Islet of Langerhans (tissue), 1 donor: ENCODE results near the gene IGLON5.

Experiments
- FAIRE-seq: peaks from one replicate; lab custom pipeline; 2011; peaks lifted over from hg19 to GRCh38; lab: Jason Lieb, UNC

IGLON5 gene

DNA sequence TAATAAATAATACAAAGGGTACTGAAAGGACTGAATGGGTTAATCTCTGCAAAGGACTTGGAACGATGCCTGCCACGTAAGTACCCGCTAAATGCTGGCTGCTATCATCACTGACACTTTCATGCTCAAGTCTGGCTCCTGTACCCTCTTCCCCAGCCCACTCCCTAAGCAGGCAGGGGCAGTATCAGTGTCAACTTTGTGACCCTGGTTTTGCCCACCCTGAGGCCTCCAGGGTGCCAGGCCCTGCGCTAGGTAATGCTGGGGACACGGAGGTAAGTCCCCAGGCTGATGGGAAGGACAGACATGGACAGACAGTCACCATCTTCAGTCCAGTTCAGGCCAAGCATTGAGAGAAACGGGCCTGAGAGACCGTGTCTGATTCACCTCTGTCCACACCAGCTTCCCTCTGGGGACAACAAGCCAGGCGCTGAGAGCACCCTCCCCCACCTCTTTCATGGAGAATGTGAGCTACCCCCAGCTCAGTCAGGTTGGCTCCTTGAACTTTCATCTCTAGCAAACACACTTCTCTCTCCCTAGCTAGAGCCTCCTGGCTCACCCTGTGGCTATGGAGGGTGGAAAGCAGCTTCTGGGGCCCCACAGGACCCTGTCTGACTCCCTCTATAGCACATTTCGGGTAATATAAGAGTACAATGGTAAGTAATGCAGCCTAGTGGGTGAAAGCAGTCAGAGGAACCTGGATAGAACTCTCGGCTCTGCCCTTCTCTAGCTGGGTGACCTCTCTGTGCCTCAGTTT lies 53.9 kb downstream of the IGLON5 start:
- FAIRE-seq: no peak

DNA sequence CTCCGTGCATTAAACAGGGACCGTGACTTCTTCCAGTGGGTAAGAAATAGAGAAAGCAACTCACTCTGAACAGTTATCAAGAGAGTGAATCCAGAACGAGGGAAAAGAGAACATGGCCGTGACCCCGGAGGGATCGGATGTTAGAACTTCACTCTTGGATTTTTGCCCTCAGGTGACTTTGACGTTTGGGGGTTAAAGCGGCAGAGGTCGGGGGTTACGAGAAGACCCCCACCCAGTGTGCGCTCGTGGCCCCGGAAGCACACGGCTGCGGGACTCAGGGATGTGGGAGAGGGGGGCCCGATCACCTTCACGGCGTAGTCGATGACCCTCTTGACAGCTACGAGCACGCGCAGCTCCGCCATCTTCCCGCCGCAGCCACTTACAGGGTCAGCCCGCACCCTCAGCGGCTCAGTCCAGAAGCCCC lies 54.5 kb downstream of the IGLON5 start, which contains the start of gene ETFB:
ETFB (minus strand) TSS at position 424 of the 424 bp plus-strand sequence; CDS start at position 362, 62 bp downstream.
- FAIRE-seq: no peak

DNA sequence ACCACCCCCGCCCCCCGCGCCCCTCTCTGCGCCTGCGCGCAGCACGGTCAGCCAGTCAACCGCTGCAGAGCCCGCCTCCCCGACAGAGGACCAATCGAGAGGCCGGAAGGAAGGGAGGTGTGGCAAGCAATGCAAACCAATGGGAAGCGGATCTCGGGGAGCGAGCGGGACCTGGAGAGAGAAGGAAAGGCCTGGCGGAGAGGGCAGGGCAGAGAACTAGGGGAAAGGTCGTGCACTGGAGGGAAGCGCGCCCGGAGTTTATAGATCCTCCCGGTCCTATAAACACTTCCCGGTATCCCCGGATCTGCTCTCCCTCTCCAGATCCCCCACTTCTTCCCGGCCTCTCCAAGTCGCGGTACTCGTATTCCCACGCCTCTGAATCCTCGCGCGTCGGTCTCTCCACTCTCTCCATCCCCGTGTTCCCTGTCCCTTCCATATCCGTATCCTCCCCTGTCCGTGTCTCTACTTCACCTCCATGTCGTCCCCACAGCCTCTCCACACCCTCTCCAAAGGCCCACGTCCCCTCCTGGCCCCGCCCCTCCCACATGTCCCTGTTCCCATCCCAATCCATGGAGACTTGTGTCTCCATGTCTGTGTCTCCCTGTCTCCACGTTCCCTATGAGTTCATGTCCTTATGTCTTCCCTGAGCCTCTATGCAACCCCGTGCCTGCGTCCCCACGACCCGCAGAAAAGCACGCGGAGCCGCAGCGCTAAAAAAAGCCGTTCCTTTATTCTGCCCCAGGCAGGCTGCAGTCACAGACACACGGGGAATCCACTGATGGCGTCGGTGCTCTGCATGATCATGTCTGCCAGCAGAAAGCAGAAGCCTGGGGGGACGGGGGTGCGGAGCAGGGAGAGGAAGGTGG lies 55.2 kb downstream of the IGLON5 start:
- no peak for FAIRE-seq

DNA sequence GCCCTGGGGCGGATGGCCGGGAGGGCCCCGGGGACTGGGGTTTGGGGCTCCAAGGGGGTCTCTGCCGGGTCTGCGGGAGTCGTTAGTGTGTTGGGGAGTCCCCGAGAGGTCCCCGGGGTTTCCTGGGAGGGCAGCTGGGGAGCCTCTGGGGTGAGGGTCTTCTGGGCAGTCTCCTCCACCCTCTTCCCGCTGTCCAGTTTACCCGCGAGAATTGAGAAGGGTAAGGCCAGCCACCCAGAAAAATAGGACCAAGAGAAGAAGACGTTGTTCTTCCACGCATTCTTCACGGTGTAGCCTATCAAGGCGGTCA lies 55.8 kb downstream of the IGLON5 start:
- no peak for FAIRE-seq

DNA sequence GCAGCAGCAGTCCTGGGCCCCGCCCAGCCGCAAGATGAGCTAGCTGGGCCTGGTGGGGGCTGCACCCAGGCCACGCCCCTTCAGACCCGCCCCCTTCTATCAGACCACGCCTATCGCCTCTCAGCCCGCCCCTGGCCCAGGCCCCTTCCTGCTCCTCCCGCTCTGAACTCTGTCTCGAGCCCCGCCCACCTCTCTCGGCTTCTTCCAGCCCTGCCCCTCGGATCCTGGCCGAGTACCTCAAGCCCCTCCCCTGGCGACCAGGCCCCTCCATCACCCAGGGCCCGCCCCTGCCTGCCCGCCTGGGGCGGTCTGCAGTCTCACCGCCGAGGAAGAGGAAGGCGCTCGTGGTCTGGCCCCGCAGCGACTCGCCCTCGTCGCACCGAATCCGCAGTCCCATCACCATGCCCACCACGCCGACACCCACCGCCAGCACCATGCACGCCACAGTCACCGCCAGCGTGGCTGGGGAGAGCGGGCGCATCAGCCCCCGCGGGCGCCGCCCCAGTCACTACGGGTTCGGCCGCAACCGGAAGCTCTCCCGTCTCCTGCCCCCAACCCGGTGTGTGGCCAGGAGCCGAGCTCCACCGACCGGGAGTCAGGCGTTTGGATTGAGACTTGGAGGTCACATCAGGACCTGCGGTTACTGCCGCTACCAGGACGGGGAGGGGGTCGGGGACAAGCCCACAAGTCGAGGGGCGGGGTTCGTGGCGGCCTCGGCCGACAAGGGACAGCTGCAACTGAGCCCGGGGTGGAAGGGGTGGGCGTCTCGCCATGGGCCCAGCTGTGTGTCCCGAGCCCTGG lies 56.3 kb downstream of the IGLON5 start:
- FAIRE-seq: no peak

DNA sequence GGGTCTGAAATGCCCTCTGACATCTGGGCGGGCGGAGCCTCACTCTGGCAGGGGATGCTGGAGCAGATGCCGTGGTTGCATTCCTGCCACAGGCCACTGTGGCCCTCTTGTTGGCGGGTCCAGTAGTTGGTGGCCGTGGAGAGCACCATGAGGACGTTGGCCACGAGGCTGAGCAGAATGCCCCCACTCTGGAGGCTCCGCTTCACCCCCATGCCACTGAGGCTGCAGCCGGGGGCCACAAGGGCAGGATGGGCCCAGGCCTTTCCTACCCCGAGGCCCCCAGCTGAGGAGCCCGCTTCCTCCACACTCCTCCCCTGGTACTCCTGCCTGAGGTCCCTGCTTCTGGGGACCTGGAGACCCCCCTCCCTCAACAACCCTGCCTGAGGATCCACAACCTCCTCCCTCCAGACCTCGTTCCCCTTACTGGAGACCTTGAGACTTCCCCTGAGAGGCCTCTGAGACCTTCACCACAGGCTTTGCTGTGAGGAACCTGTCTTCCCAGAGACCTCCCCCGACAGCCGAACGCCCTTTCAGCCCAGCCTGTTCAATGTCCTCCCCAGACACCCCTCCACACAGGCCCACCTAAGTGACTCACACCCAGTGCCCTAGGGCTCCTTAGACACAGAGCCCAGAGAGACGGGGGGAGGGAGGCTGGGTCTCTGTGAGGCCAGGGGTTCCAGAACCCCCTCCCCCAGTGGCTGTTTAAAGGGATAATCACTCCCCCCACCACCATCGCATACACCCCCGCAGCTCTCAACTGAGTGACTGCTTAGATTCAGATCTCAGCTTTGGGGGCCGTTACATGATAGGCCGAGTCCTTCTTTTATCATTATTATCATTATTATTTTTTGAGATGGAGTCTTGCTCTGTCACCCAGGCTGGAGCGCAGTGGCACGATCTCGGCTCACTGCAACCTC lies 57.2 kb downstream of the IGLON5 start, which contains the start of gene CLDND2:
CLDND2 (minus strand) TSS at position 638 of the 917 bp plus-strand sequence; CDS start at position 212, 426 bp downstream.
- FAIRE-seq: no peak

DNA sequence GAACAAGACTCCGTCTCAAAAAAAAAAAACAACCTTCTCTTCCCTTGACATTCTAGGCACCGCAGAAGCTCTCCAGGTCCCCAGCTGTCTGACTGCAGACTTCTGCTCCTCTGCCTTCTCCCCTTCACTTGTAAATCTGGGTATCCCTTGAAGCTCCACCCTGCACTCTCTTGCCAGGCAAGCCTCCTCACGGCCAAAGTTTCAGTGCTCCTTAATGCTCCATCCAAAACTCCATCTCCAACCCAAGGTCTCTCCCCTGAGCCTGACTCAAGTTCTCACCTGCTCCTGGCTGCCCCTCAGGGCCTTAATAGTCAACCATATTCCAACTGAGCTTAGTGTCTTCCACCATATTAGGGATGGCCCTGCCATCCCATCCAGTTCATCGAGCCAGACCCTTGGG lies 58.8 kb downstream of the IGLON5 start:
- no peak for FAIRE-seq

DNA sequence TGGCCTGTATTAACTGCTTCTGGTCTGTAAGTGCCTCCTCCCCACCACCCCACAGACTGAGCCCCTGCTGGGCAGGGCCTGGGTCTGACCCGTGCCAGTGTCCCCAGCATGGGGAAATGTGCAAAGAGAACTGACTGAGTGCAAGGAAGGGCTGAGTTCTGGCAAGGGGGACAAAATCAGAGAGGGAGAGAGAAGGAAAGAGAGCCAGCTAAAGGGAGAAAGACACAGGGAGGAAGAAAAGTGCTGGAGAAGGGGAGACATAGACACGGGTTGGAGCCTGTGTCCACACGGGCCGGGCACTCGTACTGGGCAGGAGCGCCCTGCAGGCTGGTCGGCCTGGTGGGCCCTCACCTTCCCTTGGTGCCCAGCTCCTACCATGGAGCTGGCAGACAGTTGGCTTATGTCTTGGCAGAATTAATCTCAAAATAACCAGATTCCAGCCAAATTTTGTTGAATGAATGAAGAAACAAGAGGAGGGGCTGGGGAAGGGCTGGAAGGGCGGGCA lies 59.8 kb downstream of the IGLON5 start:
- no peak for FAIRE-seq

DNA sequence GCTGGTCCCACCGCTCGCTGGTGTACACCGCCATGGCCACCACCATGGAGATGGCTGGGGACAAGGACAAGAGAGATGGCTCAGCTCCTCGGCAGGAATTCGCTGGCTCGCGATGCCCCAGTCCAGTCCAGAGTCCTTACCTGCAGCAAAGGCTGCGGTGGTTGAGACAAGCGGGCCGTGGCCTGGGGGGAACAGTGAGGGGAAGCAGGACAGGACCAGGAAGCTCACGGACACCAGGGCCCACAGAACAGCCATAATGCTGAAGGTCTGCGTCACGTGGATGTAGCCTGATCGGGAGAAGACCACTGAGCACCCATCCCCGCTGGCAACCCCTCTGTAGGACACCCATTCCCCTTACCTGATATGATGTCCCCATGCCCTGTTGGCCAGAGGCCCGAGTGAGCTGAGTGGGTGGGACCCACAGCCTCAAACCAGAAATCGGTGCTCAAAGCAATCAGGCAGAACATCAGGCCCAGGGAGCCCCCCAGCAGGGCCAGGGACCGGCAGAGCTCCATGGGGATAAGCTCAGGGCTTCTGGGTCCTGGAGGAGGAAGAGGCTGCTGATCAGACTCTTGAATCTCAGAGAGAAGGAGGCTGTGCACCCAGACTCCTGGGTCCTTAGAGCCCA lies 60.7 kb downstream of the IGLON5 start:
- no peak for FAIRE-seq

DNA sequence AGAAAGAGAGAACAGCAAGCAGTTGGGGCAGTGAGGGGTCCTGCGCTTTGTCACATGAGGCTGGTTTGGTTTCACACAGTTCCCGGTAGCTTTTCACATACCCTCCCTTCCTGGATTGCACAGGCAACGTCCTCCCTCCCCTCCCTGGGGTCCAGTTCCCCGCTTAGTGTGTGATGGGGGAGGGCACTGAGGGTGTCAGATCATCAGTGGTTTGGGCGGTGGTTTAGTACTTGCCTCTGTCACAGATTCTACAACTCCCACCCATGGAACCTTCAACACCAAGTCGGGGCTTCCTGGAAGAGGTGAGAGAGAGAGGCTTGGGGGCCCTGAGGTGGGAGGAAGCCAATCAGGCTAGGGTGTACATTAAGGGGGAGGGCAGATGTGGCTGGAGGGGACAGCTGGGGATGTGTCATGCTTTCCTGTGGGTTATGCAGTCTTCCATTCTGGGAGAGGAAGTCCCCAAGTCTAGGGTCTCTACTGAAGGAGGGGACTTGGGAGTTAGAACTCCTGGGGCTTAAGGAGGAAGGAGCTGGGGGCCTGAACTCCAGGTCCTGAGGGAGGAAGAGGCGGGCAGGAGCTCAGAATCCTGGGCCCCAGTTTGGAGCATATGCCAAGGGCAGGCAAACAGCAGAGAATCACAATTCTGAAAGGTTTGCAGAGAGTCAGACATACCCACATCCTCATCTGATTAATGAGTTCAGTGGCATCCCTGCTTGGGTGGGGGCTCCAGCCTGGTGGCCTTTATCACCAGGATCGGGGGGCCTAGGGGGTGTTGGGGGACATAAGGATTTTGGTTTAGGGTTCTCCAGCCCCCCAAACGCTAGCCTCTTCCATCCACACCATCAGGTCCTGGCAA lies 61.4 kb downstream of the IGLON5 start, which contains the start of gene NKG7:
NKG7 (minus strand) TSS at position 6 of the 856 bp plus-strand sequence. CDS start 119 bp downstream, outside the sequence.
- no peak for FAIRE-seq

DNA sequence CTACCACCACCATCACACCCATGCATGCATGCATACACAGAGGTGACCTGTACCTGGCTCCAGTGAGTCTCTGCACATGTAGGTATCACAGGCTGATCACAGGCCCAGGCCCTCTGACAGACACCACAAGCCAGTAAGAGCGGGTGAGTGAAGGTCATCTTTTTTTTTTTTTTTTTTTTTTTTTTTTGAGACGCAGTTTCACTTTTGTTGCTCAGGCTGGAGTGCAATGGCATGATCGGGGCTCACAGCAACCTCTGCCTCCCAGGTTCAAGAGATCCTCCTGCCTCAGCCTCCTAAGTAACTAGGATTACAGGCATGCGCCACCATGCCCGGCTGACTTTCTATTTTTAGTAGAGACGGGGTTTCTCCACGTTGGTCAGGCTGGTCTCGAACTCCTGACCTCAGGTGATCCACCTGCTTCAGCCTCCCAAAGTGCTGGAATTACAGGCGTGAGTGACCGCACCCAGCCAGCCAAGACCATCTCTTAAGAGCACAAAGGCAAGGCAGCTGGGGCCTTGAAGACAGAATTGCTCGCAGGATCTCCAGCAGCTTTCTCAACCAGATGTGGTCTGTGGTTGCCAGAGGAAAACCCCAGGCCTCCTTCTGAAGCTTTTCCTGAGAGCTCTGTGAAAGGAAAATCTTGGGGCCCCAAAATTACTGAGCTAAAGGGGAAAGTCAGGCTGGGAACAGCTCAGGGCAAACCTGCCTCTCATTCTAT lies 64.2 kb downstream of the IGLON5 start:
- FAIRE-seq: no peak

DNA sequence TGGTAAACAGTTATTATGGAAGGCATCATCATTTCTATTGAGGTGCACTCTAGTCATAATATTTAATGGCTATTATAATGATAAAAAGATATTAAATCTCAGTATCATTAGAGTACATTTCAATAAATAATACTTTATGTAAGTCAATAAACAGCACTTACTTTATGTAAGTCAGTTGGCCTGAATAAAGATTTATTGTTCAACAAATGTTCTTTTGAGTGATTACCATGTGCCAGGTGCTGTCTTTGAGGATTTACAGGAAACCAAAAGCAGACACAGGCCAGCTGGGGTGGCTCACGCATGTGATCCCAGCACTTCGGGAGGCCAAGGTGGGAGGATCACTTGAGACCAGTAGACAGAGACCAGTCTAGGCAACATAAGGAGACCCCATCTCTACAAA lies 66.0 kb downstream of the IGLON5 start:
- no peak for FAIRE-seq

DNA sequence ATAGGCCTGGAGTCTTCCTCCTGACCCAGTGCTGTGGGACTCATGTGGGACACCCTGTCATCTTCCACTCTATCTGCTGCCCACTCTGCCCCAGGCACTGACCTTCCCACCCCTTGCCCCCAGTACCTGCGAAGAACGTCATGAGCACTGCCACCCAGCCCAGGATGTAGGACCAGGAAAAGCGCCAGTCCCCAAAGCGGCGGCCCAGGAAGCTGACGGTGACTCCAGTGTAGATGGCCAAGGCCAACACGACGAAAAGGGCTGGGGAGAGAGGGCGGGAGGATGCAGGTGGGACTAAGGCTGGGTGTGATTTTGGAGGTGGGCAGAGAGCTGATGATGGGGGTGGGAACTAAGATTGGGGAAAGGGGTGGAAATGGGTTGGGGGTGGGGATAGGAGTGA lies 68.9 kb downstream of the IGLON5 start:
- FAIRE-seq: no peak
